Stimulated activated naive CD8-positive, alpha-beta T cell treated with anti-CD3 and anti-CD28 coated beads, Interleukin-15, Interleukin-2, amounts not matched to agents 100 ng/mL and 50 ng/mL, for 24 hours (primary cell): ENCODE data around the gene AKAP13.
"Not testable (repeated sequence)": the region's sequence is repeated elsewhere in the genome, so short reads cannot be mapped to it uniquely, and the experiment has no call there.

Experiments
- H3K27ac Mint-ChIP-seq: one replicate; pipeline ENCODE4 v1.8.0; 2021; ENCODE audit warnings: mild to moderate bottlenecking, mixed read lengths
- H3K27me3 Mint-ChIP-seq: one replicate; pipeline ENCODE4 v1.8.0; 2021; ENCODE audit warnings: mixed read lengths
- H3K36me3 Mint-ChIP-seq: one replicate; pipeline ENCODE4 v1.8.0; 2021; ENCODE audit warnings: low read depth, mixed read lengths
- H3K4me1 Mint-ChIP-seq: one replicate; pipeline ENCODE4 v1.8.0; 2021; ENCODE audit warnings: low read depth, mixed read lengths
- H3K4me3 Mint-ChIP-seq: one replicate; pipeline ENCODE4 v1.8.0; 2021; ENCODE audit warnings: mild to moderate bottlenecking, mixed read lengths
- H3K9me3 Mint-ChIP-seq: one replicate; pipeline ENCODE4 v1.8.0; 2021; ENCODE audit warnings: mixed read lengths

Gene AKAP13

DNA sequence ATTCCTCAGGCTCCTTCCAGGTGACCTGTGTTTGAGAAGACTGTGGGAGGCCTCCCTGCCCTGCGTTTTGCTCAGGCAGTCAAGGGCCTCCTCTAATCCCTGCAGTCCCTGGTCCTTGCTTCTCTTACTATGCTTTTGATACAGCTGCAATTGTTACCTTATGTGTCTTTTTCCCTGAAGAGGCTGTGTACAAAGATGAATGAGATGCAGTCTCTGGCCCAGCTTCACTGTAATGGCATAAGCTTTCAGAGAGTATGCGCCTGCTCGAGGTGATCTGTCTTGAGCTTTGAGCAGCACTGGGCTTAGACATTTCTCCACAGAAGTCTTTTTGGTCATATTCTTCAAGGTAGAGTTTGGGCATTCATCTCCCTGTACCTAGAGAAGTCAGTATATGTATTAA, 129.6 kb downstream of the AKAP13 start:
- peaks cover 60% of the 10 kb centered on the region for H3K4me1 Mint-ChIP-seq
- no peak overlapping the region for H3K4me3 Mint-ChIP-seq
- no peaks in the 10 kb centered on the region for H3K27me3 Mint-ChIP-seq
- peaks cover 12% of the 10 kb centered on the region for H3K36me3 Mint-ChIP-seq
- H3K27ac Mint-ChIP-seq: no peak overlapping the region
- H3K9me3 Mint-ChIP-seq: no peaks in the 10 kb centered on the region

DNA sequence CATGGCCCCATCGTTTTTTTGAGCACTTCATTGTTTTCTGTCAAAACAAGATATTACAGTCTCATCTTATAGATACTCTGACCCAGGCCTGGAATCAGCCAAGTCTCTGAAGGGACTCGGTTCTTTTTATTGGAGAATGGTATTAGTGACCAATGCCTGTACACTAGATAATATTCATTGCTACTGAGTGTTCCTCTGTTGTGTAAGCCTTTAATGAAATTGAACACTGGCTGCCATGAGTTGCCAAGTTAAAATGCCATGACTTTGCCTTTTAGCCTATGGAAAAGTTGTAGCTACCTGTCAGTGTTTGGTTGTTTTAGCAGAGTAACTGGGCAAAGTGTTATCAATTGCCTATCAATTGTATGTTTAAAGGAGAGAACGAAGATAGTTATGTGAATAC, 134.0 kb downstream of the AKAP13 start:
- Mint-ChIP-seq H3K27me3 (no peaks in the 10 kb centered on the region), H3K36me3 (peaks cover 5% of the 10 kb centered on the region), H3K27ac (no peak overlapping the region), H3K4me3 (no peak overlapping the region), H3K9me3 (no peaks in the 10 kb centered on the region), H3K4me1 (peaks cover 69% of the 10 kb centered on the region)

DNA sequence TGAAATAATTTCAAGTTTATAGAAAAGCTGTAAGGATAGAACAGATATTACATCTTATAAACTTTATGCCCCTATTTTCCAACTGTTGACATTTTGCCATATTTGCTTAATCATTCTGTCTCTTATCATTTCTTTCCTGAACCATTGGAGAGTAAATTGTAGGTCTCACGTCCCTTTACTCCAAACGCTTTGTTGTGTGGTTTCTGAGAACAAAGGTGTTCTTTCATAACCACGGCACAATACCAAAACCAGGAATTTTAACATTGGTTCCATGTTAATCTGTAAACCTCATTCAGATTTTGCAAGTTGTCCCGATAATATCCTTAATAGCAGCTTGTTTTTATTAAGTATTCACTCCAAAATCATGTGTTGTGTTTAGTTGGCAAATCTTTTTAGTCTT, 134.8 kb downstream of the AKAP13 start:
- Mint-ChIP-seq H3K27ac (no peak overlapping the region), H3K9me3 (no peaks in the 10 kb centered on the region), H3K4me3 (no peak overlapping the region), H3K36me3 (peaks cover 5% of the 10 kb centered on the region), H3K27me3 (no peaks in the 10 kb centered on the region), H3K4me1 (peaks cover 73% of the 10 kb centered on the region)

DNA sequence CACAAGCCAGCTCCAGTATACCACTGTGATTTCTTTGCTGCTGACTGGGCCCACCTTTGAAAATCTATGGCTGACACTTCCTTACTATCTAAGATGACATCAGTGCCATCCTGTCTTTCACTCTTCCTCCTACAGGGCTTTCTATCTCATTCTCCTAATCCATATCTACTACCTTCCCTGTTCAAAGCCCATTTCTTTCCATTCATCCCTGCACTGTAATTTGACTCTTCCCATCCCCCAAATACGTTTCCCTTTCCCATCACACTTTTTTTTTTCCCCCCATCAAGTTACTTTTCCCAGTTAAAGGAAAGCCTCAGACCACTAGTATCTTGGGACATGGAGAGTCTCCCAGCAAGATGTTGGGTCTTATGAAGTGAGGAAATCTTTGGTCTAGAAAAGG, 136.7 kb downstream of the AKAP13 start:
- Mint-ChIP-seq H3K9me3 (no peaks in the 10 kb centered on the region), H3K4me3 (no peak overlapping the region), H3K27me3 (no peaks in the 10 kb centered on the region), H3K36me3 (peaks cover 10% of the 10 kb centered on the region), H3K4me1 (peaks cover 73% of the 10 kb centered on the region), H3K27ac (no peak overlapping the region)

DNA sequence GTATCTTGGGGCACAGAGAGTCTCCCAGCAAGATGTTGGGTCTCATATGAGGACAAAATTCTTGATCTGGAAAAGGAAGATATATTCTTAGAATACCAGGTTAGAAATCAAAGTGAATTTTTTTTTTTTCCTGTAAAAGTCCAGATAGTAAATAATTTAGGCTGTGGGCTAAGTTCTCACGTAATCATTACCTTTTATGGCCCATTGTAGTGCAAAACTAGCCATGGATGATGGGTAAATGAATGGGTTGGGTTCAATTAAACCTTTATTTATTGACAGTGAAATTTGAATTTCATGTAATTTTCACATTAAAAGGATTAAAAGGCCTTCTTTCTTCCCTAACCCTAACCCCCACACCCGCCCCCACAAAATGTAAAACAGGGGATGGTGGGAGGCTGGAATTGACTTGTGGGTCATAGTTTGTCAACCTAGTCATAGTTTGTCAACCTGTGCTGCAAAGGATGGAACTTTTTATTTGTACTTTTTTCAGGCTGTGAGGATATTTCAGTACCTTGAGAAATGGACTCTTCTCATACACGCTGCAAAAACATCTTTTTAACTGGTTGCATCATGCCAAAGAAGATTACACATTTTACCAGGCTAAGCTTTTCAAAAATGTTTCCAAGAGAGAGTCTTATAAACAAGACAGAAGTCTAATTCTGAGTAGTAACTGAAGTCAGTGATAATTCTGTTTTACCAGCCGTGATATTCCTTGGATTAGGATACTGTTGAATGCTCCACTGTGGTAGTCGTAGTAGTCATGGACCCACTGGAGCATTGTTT, 138.8 kb downstream of the AKAP13 start:
- no peak overlapping the region for H3K27ac Mint-ChIP-seq

DNA sequence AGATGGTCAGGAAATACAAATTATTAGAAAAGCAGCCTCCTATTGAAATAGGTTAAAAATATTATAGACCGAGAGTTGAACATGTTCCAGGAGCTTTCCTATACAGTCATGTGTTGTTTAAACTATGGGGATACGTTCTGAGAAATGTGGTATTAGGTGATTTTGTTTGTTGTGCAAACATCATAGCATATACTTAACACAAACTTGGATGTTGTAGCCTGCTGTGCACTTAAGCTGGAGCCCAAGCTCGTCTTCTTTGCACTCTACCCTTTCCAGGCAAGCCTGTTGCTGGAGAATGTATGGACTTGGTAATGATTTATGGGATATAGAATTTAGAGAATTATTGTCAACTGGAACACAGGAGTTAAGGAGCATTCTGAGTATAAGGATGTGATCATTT, 140.2 kb downstream of the AKAP13 start:
- no peaks in the 10 kb centered on the region for H3K9me3 Mint-ChIP-seq
- peaks cover 21% of the 10 kb centered on the region for H3K36me3 Mint-ChIP-seq
- no peak overlapping the region for H3K4me3 Mint-ChIP-seq
- no peak overlapping the region for H3K27ac Mint-ChIP-seq
- H3K27me3 Mint-ChIP-seq: no peaks in the 10 kb centered on the region
- H3K4me1 Mint-ChIP-seq: peaks cover 57% of the 10 kb centered on the region

More for the DNA sequence above, 138.8 kb downstream of the AKAP13 start:
- Mint-ChIP-seq H3K36me3 (peaks cover 16% of the 10 kb centered on the region), H3K4me1 (peaks cover 65% of the 10 kb centered on the region), H3K27me3 (no peaks in the 10 kb centered on the region), H3K4me3 (no peak overlapping the region), H3K9me3 (no peaks in the 10 kb centered on the region)

DNA sequence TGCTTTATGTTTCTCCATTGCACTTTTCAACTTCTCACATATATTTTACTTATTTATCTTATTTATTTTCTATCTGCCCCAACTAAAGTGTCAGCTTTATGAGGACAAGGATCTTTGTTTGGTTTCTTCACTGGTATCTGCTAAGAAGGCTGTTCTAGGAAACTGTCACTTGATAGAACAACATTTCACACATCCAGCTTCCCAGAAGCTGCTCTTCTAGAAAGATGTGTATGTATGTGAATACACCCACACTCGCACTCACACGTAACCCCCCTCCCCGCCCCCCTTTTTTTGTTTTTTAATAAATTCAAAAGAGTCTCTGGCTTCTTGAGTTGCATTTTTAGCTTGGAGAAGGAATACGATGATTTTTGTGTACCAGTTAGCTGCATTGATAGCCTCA, 143.1 kb downstream of the AKAP13 start:
- Mint-ChIP-seq H3K4me1 (peaks cover 41% of the 10 kb centered on the region), H3K9me3 (no peaks in the 10 kb centered on the region), H3K27me3 (no peaks in the 10 kb centered on the region), H3K4me3 (no peak overlapping the region), H3K27ac (peak overlapping the region; percentile 61), H3K36me3 (peaks cover 39% of the 10 kb centered on the region)

DNA sequence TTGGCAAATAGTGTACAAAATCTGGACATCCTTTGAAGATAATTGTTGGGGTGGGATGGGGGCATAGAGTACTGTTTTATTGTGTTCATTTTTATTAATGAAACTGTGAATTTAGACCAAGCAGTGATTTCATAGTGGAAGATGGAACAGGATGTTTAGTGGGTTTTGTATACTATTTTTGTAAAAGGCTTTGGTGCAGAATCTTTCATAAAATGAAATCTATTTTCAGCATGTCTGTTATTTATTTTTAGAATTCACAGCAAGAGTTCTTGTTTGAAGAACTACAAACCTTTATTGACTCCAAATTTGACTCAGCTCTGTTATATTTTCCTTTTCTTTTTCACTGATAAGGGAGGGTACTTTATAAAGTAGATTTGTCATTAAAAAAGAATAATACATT, 145.4 kb downstream of the AKAP13 start:
- Mint-ChIP-seq H3K36me3 (peaks cover 43% of the 10 kb centered on the region), H3K9me3 (no peaks in the 10 kb centered on the region), H3K4me1 (peaks cover 29% of the 10 kb centered on the region), H3K27ac (peak overlapping the region; percentile 32), H3K27me3 (no peaks in the 10 kb centered on the region), H3K4me3 (no peak overlapping the region)

DNA sequence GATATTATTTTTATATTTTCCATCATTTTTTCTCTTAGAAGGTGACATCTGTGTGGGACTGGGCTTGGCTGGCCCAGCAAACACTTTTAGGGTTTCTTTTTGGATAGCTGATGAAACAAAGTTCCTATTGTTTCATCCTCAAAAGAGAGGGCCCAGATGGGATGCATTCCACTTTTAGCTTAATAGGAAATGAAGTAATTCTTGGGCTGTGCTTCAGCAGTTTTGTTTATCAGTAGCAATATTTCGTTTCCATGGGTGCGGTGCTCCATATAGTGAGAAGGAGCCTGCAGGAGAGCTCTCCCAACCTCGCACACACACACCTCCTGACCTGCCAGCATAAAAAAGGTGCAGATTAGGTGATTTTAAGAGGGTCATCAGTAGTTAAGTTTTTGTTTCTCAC, 147.5 kb downstream of the AKAP13 start:
- Mint-ChIP-seq H3K4me3 (no peak overlapping the region), H3K36me3 (peaks cover 42% of the 10 kb centered on the region), H3K27me3 (no peaks in the 10 kb centered on the region), H3K4me1 (peaks cover 42% of the 10 kb centered on the region), H3K9me3 (no peaks in the 10 kb centered on the region), H3K27ac (no peak overlapping the region)

DNA sequence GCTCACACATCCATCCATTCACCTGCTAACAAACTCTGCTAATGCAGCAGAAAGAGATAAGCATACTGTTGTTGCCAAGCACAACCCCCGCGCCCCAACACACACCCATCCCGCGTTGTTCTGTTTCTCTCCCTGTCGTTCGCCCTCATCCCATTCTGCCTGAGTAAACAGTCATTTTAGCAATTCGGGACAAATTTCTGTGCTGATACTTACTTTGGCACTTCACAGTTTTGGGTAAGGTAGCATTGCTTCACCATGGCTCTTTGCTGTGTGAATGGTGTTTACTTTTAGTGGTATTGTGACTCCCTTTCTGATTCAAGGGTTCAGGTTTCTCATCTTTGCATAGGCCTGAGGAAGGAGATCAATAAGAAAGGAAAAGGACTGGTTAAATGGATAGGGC, 149.7 kb downstream of the AKAP13 start:
- Mint-ChIP-seq H3K27ac (no peak overlapping the region), H3K4me1 (peaks cover 54% of the 10 kb centered on the region), H3K9me3 (no peaks in the 10 kb centered on the region), H3K4me3 (no peak overlapping the region), H3K36me3 (peaks cover 46% of the 10 kb centered on the region), H3K27me3 (no peaks in the 10 kb centered on the region)

DNA sequence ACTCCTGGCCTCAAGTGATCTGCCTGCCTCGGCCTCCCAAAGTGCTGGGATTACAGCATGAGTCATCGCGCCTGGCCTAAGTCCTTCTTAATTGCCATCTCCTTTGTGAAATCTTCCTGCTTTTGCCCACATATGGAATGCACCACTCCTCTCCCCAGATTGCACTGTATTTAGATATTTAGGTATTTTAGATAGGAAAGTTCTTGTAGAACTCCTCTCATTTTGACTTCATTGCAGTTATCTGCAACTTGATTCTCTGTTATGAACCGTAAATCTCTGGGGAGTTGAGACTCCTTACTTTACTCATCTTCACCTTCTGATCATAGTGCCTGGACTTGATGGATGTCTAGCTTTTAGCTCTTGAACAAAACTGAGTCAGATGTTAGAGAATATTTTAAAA, 150.7 kb downstream of the AKAP13 start:
- Mint-ChIP-seq H3K36me3 (peaks cover 41% of the 10 kb centered on the region), H3K27ac (no peak overlapping the region), H3K4me3 (no peak overlapping the region), H3K9me3 (no peaks in the 10 kb centered on the region), H3K27me3 (no peaks in the 10 kb centered on the region), H3K4me1 (peaks cover 54% of the 10 kb centered on the region)

DNA sequence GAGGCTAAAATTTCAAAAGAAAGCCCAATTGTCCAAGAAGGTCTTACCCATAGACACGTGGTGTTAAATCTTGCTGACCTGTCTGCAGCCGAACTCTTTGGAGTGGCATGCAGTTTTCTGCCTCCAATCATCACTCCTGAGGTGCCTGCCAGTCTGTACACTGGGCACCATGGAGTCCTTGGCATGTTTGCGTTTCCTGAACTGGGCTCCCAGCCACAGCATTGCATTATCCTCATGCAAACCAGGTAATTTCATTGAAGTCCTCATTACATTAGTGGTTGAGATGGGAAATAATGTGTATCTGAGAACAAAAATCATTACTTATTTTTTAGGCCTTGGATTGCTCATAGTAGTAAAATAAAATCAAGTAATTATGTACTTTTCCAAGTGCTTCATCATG, 152.3 kb downstream of the AKAP13 start:
- no peaks in the 10 kb centered on the region for H3K27me3 Mint-ChIP-seq
- no peak overlapping the region for H3K4me3 Mint-ChIP-seq
- H3K9me3 Mint-ChIP-seq: no peaks in the 10 kb centered on the region
- peaks cover 59% of the 10 kb centered on the region for H3K4me1 Mint-ChIP-seq
- H3K36me3 Mint-ChIP-seq: peaks cover 34% of the 10 kb centered on the region
- peak overlapping the region; percentile 77 for H3K27ac Mint-ChIP-seq

DNA sequence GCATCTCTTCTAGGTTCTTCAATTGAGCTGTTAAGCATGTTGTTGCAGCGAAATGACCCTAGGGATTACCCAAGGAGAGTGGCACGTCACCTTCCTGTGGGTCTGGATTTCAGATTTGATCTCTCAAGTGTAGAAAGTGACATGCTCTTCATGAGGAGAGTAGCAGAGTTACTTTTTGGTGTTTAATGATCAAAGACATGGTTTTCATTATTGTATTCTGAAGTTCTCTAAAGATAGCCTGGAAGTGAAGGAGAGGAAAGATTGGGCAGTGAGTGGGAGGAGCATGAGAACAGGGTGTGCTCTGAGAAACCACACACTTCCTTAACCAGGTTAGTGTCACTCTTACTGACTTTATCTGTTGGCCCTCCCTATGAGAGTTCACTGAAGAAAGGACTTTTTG, 153.6 kb downstream of the AKAP13 start:
- peak overlapping the region; percentile 63 for H3K4me3 Mint-ChIP-seq
- H3K27ac Mint-ChIP-seq: peak overlapping the region; percentile 80
- peaks cover 59% of the 10 kb centered on the region for H3K4me1 Mint-ChIP-seq
- H3K27me3 Mint-ChIP-seq: no peaks in the 10 kb centered on the region
- H3K36me3 Mint-ChIP-seq: peaks cover 30% of the 10 kb centered on the region
- no peaks in the 10 kb centered on the region for H3K9me3 Mint-ChIP-seq

DNA sequence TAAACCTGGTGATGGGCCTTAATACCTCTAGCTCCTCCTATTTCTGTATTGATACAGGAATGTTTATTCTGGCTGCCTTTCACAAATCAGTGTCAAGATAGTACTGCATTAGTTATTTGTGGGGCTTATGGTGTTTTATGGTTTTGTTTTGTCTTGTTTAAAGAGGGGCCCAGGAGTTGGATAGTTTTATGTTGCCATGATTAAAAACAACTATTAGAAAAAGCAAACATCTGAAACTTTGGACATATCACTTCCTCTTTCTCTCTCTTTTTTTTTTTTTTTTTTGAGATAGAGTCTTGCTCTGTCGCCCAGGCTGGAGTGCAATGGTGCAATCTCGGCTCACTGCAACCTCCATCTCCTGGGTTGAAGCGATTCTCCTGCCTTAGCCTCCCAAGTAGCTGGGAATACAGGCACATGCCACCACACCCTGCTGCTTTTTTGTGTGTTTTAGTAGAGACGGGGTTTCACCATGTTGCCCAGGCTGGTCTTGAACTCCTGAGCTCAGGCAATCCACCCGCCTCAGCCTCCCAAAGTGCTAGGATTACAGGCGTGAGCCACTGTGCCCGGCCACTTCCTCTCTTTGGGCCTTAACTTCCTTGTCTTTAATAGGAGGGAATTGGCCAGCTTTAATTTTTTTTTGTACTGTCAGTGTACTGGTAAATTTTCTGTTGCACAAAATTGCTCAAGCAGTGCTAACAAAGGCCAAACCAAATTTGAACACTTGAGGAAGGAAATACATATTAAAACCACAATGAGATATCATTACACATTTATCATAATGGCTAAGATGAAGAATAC, 155.3 kb downstream of the AKAP13 start:
- H3K27me3 Mint-ChIP-seq, H3K9me3 Mint-ChIP-seq: not testable (repeated sequence)
- H3K36me3 Mint-ChIP-seq: peaks cover 35% of the 10 kb centered on the region
- H3K4me3 Mint-ChIP-seq: peak overlapping the region; percentile 35
- peaks cover 76% of the 10 kb centered on the region for H3K4me1 Mint-ChIP-seq
- peak overlapping the region; percentile 74 for H3K27ac Mint-ChIP-seq

DNA sequence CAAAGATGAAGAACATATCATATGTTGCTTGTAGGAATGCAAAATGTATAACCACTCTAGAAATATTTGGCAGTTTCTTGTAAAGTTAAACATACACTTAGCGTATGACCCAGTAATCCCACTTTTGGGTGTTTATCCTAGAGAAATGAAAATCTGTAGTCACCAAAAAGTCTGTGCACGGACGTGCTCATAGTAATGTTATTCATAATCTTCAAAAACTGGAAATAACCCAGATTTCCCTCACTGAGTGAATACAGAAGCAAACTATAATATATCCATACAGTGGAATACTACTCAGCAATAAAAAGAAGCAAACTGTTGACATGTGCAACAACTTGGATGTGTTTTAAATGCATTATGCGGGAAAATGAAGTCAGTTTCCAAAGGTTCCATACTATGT, 155.9 kb downstream of the AKAP13 start:
- Mint-ChIP-seq H3K4me1 (peaks cover 77% of the 10 kb centered on the region), H3K36me3 (peaks cover 31% of the 10 kb centered on the region), H3K9me3 (no peaks in the 10 kb centered on the region), H3K27ac (no peak overlapping the region), H3K27me3 (no peaks in the 10 kb centered on the region), H3K4me3 (no peak overlapping the region)
